Measurements from ENCODE around the gene SDK1.

- TF ChIP-seq ATF3 (IDR thresholded peaks at IDR 0.05; ENCODE audit: borderline replicate concordance, extremely low read depth, low read depth, low read length), result no peak
- TF ChIP-seq RCOR1 (conservative IDR thresholded peaks at IDR 0.05; ENCODE audit: low read depth, low read length), result no peak
- TF ChIP-seq MAX (IDR thresholded peaks at IDR 0.05; ENCODE audit: low read depth, low read length), result no peak
Observed at GRCh38 chr7:4149645-4150044, 848.6 kb downstream of the SDK1 start.

Measured in GM12878 (cell line).